Astrocyte of the spinal cord (primary cell): Measurements from ENCODE around the gene SP140.
"Not testable (repeated sequence)": the region's sequence is repeated elsewhere in the genome, so short reads cannot be mapped to it uniquely, and the experiment has no call there.

Experiments
- DNase-seq: peaks from one replicate; pipeline ENCODE4 v3.0.0; 2011; ENCODE audit warnings: low read depth, low spot score
- H3K4me3 ChIP-seq: 2 replicates; pipeline ENCODE4 v1.5.1; 2011; ENCODE audit warnings: low read depth, mild to moderate bottlenecking, low read length, moderate library complexity
- CTCF ChIP-seq: IDR thresholded peaks from 2 replicates; pipeline ENCODE4 v1.5.1; 2012; ENCODE audit warnings: low read depth, mild to moderate bottlenecking, low read length, inconsistent platforms
- in situ Hi-C: cut with HindIII; loops from 2 replicates; pipeline ENCODE4 v1.10.0; 2017; ENCODE audit warnings: low sequenced_read_pairs

The SP140 gene

GRCh38 chr2:230216489-230216888 lies 9.0 kb upstream of the SP140 start:
- TF ChIP-seq CTCF, result no peak
- in situ Hi-C loops, result no loop called here
- H3K4me3 ChIP-seq, result no peak overlapping the region
- DNase-seq, result no peak

- in situ Hi-C loops, result no loop called here
- DNase-seq, result no peak
- TF ChIP-seq CTCF, result no peak
- no peak overlapping the region for H3K4me3 ChIP-seq
Observed at GRCh38 chr2:230217424-230217823, 8.1 kb upstream of the SP140 start.

- H3K4me3 ChIP-seq, result no peak overlapping the region
- DNase-seq, result no peak
- in situ Hi-C loops, result no loop called here
- no peak for TF ChIP-seq CTCF
Observed at GRCh38 chr2:230218421-230218820, 7.1 kb upstream of the SP140 start.

- peak within 1 kb of the TSS; percentile 73 for H3K4me3 ChIP-seq
- TF ChIP-seq CTCF, result no peak
- in situ Hi-C loops, result no loop called here
- DNase-seq, result peak; percentile 88
Observed at GRCh38 chr2:230219419-230220331, 5.9 kb upstream of the SP140 start, which contains the start of gene SP110. TSS of gene SP110 (minus strand) at chr2:230219984. CDS start at chr2:230216927, 3,057 bp downstream.

GRCh38 chr2:230220347-230220969 lies 5.1 kb upstream of the SP140 start:
- in situ Hi-C loops, result no loop called here
- H3K4me3 ChIP-seq, result peak overlapping the region; percentile 73
- no peak for DNase-seq
- no peak for TF ChIP-seq CTCF

GRCh38 chr2:230221493-230221892 lies 4.0 kb upstream of the SP140 start:
- no peak for DNase-seq
- no peak overlapping the region for H3K4me3 ChIP-seq
- TF ChIP-seq CTCF, result no peak
- in situ Hi-C loops, result no loop called here

- in situ Hi-C loops, DNase-seq, H3K4me3 ChIP-seq: not testable (repeated sequence)
Observed at GRCh38 chr2:230222829-230223228, 2.7 kb upstream of the SP140 start.
